ENCODE measurements around the gene SLC16A14.
"Not testable (repeated sequence)": the region's sequence is repeated elsewhere in the genome, so short reads cannot be mapped to it uniquely, and the experiment has no call there.

SLC16A14 gene, protein sequence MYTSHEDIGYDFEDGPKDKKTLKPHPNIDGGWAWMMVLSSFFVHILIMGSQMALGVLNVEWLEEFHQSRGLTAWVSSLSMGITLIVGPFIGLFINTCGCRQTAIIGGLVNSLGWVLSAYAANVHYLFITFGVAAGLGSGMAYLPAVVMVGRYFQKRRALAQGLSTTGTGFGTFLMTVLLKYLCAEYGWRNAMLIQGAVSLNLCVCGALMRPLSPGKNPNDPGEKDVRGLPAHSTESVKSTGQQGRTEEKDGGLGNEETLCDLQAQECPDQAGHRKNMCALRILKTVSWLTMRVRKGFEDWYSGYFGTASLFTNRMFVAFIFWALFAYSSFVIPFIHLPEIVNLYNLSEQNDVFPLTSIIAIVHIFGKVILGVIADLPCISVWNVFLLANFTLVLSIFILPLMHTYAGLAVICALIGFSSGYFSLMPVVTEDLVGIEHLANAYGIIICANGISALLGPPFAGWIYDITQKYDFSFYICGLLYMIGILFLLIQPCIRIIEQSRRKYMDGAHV

DNA sequence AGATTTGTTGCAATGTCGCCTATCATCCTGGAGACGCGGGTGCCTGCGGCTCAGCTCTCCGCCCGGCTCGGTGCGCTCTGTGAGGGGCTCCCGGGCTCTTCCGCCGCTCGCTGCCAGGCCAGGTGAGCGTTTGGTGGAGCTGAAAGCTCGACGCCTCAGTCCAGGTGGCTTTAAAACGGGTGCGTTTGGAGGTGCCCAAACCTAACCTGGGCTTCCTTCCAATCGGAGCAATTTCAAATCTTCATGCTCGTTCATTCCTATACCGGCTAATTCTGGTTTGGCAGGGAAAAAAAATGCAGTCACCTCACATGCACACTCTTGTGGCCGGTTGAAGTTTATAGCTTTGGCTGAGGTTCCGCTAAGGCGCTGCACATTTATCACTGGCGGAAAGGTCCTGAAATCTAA, at the start of gene SLC16A14:
TSS of gene SLC16A14 (minus strand) at position 274 of the 405 bp plus-strand sequence. CDS start 9,572 bp downstream, outside the sequence.
- H3K36me3 Mint-ChIP-seq (ENCODE audit: low read depth): no peaks in the 10 kb centered on the region
- DNase-seq (ENCODE audit: low spot score): peak; percentile 39
- H3K27me3 Mint-ChIP-seq (ENCODE audit: low read depth): peaks cover 11% of the 10 kb centered on the region
- no peaks in the 10 kb centered on the region for H3K9me3 Mint-ChIP-seq
- peak within 1 kb of the TSS; percentile 87 for H3K27ac Mint-ChIP-seq
- H3K4me3 Mint-ChIP-seq: peak within 1 kb of the TSS; percentile 92
- peaks cover 14% of the 10 kb centered on the region for H3K4me1 Mint-ChIP-seq (ENCODE audit: low read depth)

GRCh38 chr2:230106771-230107170, 38.0 kb upstream of the SLC16A14 start:
- H3K27me3 Mint-ChIP-seq (ENCODE audit: low read depth): peaks cover 9% of the 10 kb centered on the region
- H3K4me3 Mint-ChIP-seq: no peak overlapping the region
- H3K4me1 Mint-ChIP-seq (ENCODE audit: low read depth): no peaks in the 10 kb centered on the region
- H3K9me3 Mint-ChIP-seq: peaks cover 24% of the 10 kb centered on the region
- no peak overlapping the region for H3K27ac Mint-ChIP-seq
- no peak for DNase-seq (ENCODE audit: low spot score)
- H3K36me3 Mint-ChIP-seq (ENCODE audit: low read depth): no peaks in the 10 kb centered on the region

GRCh38 chr2:230101967-230102366, 33.2 kb upstream of the SLC16A14 start:
- not testable (repeated sequence) for H3K4me1 Mint-ChIP-seq (ENCODE audit: low read depth); H3K4me3 Mint-ChIP-seq; DNase-seq (ENCODE audit: low spot score); H3K27ac Mint-ChIP-seq; H3K36me3 Mint-ChIP-seq (ENCODE audit: low read depth)
- peaks cover 15% of the 10 kb centered on the region for H3K27me3 Mint-ChIP-seq (ENCODE audit: low read depth)
- H3K9me3 Mint-ChIP-seq: peaks cover 23% of the 10 kb centered on the region

DNA sequence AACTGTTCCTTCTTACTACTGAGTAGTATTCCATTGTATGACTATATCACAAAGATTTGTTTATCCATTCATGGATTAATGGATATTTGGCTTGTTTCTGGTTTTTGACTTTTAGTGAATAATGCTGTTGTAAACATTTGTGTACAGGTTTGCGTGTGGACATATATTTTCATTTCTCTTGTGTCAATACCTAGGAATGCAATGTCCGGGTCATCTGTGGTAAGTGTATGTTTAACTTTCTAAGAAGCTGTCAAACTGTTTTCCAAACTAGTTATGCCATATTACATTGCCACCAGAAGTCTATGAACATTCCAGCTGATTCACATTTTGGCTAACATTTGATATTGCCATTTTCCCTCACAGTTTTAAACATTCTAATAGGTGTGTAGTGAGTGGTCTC, 29.1 kb upstream of the SLC16A14 start:
- H3K27me3 Mint-ChIP-seq (ENCODE audit: low read depth): peaks cover 10% of the 10 kb centered on the region
- no peak for DNase-seq (ENCODE audit: low spot score)
- H3K4me3 Mint-ChIP-seq: no peak overlapping the region
- H3K4me1 Mint-ChIP-seq (ENCODE audit: low read depth): no peaks in the 10 kb centered on the region
- H3K27ac Mint-ChIP-seq: no peak overlapping the region
- peaks cover 14% of the 10 kb centered on the region for H3K9me3 Mint-ChIP-seq
- no peaks in the 10 kb centered on the region for H3K36me3 Mint-ChIP-seq (ENCODE audit: low read depth)

- DNase-seq (ENCODE audit: low spot score): no peak
- no peaks in the 10 kb centered on the region for H3K36me3 Mint-ChIP-seq (ENCODE audit: low read depth)
Observed at GRCh38 chr2:230097424-230097823, 28.7 kb upstream of the SLC16A14 start.

DNA sequence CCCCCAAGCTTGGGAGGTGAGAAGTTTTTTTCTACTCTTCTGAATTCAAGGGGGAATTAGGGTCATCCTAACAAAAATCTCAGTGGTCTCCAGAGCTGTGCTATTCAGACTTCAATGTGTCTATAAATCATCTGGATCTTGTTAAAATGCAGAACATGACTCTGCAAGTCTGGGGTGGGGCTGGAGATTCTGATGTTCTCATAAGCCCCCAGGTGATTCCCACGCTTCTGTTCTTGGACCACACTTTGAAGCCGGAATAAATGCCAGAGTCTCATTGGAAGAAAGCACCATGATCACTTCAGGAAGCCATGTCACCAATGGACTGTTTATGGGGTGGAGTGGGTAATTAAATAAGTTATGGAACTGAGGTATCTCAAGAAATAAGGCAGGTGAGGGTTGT, 22.2 kb upstream of the SLC16A14 start:
- H3K27me3 Mint-ChIP-seq (ENCODE audit: low read depth): peaks cover 20% of the 10 kb centered on the region
- DNase-seq (ENCODE audit: low spot score): no peak
- peaks cover 9% of the 10 kb centered on the region for H3K9me3 Mint-ChIP-seq
- H3K36me3 Mint-ChIP-seq (ENCODE audit: low read depth): no peaks in the 10 kb centered on the region
- H3K4me1 Mint-ChIP-seq (ENCODE audit: low read depth): no peaks in the 10 kb centered on the region
- no peak overlapping the region for H3K4me3 Mint-ChIP-seq
- H3K27ac Mint-ChIP-seq: no peak overlapping the region

More at GRCh38 chr2:230097424-230097823, 28.7 kb upstream of the SLC16A14 start:
- peaks cover 13% of the 10 kb centered on the region for H3K9me3 Mint-ChIP-seq
- H3K27me3 Mint-ChIP-seq (ENCODE audit: low read depth): peaks cover 13% of the 10 kb centered on the region
- no peak overlapping the region for H3K27ac Mint-ChIP-seq
- H3K4me1 Mint-ChIP-seq (ENCODE audit: low read depth): no peaks in the 10 kb centered on the region
- H3K4me3 Mint-ChIP-seq: no peak overlapping the region

DNA sequence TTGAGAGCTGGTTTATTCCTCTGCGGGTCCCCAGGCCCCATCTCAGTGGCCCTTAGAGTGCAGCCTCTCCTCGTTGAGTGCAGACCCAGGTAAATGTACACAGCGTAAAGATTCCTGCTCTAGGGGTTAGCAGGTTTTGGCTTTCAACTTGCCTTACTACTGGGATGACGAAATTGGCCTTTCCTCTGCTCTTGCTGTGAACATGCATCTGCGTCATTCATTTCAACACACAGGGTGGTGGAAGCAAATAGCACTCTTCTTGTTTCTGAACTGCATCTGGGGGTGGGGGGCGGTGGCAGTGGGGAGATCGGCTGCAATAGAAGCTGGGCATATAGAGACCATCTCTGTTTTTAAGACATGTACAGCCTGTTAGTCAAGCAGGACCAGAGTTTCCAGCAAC, 16.5 kb upstream of the SLC16A14 start:
- Mint-ChIP-seq H3K9me3 (no peaks in the 10 kb centered on the region), H3K36me3 (ENCODE audit: low read depth) (no peaks in the 10 kb centered on the region), H3K4me1 (ENCODE audit: low read depth) (no peaks in the 10 kb centered on the region), H3K27me3 (ENCODE audit: low read depth) (peaks cover 8% of the 10 kb centered on the region), H3K4me3 (no peak overlapping the region), H3K27ac (no peak overlapping the region)
- DNase-seq (ENCODE audit: low spot score): no peak

GRCh38 chr2:230077851-230078547, 9.3 kb upstream of the SLC16A14 start:
- H3K4me1 Mint-ChIP-seq (ENCODE audit: low read depth): no peaks in the 10 kb centered on the region
- no peaks in the 10 kb centered on the region for H3K9me3 Mint-ChIP-seq
- peaks cover 10% of the 10 kb centered on the region for H3K27me3 Mint-ChIP-seq (ENCODE audit: low read depth)
- no peak overlapping the region for H3K4me3 Mint-ChIP-seq
- H3K36me3 Mint-ChIP-seq (ENCODE audit: low read depth): no peaks in the 10 kb centered on the region
- DNase-seq (ENCODE audit: low spot score): no peak
- no peak overlapping the region for H3K27ac Mint-ChIP-seq

- Mint-ChIP-seq H3K4me3 (no peak overlapping the region), H3K9me3 (no peaks in the 10 kb centered on the region), H3K36me3 (ENCODE audit: low read depth) (no peaks in the 10 kb centered on the region), H3K4me1 (ENCODE audit: low read depth) (no peaks in the 10 kb centered on the region), H3K27me3 (ENCODE audit: low read depth) (peaks cover 10% of the 10 kb centered on the region), H3K27ac (no peak overlapping the region)
- no peak for DNase-seq (ENCODE audit: low spot score)
Observed at GRCh38 chr2:230076819-230077218, 8.1 kb upstream of the SLC16A14 start.

- no peak for DNase-seq (ENCODE audit: low spot score)
- H3K9me3 Mint-ChIP-seq: no peaks in the 10 kb centered on the region
- no peaks in the 10 kb centered on the region for H3K36me3 Mint-ChIP-seq (ENCODE audit: low read depth)
- H3K4me3 Mint-ChIP-seq: no peak overlapping the region
- H3K4me1 Mint-ChIP-seq (ENCODE audit: low read depth): no peaks in the 10 kb centered on the region
- H3K27ac Mint-ChIP-seq: no peak overlapping the region
- H3K27me3 Mint-ChIP-seq (ENCODE audit: low read depth): peaks cover 8% of the 10 kb centered on the region
Observed at GRCh38 chr2:230075988-230076631, 7.4 kb upstream of the SLC16A14 start.

DNA sequence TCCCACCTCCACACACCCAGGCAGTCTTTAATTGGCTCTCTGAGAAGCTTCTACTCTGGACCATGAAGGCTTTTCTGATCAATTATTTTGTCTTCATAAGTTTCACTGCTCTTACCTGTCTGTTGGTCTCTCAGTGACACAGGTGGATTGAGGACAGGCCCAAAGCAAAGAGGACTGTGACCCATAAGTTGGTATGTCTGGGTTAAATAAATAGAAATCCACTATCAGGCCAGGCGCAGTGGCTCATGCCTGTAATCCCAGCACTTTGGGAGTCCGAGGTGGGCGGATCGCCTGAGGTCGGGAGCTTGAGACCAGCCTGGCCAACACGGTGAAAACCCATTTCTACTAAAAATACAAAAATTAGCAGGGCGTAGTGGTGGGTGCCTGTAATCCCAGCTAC, 2.7 kb upstream of the SLC16A14 start:
- no peak overlapping the region for H3K4me3 Mint-ChIP-seq
- peaks cover 13% of the 10 kb centered on the region for H3K27me3 Mint-ChIP-seq (ENCODE audit: low read depth)
- H3K36me3 Mint-ChIP-seq (ENCODE audit: low read depth): no peaks in the 10 kb centered on the region
- H3K4me1 Mint-ChIP-seq (ENCODE audit: low read depth): peaks cover 14% of the 10 kb centered on the region
- H3K9me3 Mint-ChIP-seq: no peaks in the 10 kb centered on the region
- no peak overlapping the region for H3K27ac Mint-ChIP-seq
- DNase-seq (ENCODE audit: low spot score): no peak

DNA sequence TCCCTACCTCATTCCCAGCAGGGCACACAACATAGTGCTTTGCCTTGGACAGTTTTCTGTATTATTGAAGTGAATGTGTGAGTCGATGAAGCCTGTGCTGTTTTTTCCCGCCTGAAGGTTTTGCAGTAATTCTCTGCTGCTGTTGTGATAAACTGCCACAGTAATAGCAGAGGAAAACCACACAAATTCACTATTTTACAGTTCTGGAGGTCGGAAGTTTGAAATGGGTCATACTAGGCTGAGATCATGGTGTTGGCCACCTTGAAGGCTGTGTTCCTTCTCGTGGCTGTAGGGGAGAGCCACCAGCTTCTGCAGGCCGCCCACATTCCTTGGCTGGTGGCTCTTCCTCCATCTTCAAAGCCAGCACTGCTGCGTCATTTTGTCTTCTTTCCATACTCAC, 678 bp upstream of the SLC16A14 start:
- Mint-ChIP-seq H3K4me3 (peak overlapping the region; percentile 92), H3K36me3 (ENCODE audit: low read depth) (no peaks in the 10 kb centered on the region), H3K4me1 (ENCODE audit: low read depth) (peaks cover 14% of the 10 kb centered on the region), H3K9me3 (no peaks in the 10 kb centered on the region), H3K27me3 (ENCODE audit: low read depth) (peaks cover 11% of the 10 kb centered on the region), H3K27ac (no peak overlapping the region)
- DNase-seq (ENCODE audit: low spot score): no peak

DNA sequence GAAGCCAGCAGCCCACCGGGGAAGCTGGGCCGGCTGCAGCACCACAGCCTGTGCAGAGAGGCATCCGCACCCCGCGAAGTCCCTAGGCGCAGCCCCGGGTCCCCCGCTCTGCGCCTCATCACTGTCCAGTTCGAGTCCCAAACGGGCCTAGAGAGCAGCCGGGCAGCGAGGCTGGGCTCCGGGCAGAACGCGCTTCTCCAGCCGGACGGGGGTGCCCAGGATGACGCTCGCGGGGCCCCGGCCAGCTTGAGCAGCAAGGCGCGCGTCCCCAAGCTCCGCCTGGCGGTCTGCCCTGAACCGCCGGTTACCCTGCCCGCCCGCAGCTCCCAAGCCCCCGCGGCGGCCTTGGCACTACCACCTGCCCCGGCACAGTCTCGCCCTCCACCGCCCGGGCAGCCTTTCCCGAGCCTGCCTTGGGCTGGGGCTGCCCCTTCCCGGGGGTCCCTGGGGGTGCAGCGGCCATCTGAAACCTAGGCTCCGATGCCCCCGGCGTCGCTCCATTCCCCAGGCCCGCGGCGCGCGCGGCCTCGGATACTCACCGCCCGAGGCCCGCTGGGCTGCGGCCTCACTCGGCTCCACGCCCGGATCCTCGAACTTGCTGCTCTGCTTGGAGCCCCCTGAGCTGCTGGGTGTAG, 591 bp downstream of the SLC16A14 start:
- Mint-ChIP-seq H3K36me3 (ENCODE audit: low read depth) (no peaks in the 10 kb centered on the region), H3K27ac (peak overlapping the region; percentile 87), H3K4me1 (ENCODE audit: low read depth) (peaks cover 14% of the 10 kb centered on the region), H3K27me3 (ENCODE audit: low read depth) (peaks cover 11% of the 10 kb centered on the region), H3K9me3 (no peaks in the 10 kb centered on the region), H3K4me3 (peak overlapping the region; percentile 92)
- peak; percentile 63 for DNase-seq (ENCODE audit: low spot score)
